GM21367 (cell line): ENCODE measurements around the gene NKX1-1.
"Not testable (repeated sequence)": the region's sequence is repeated elsewhere in the genome, so short reads cannot be mapped to it uniquely, and the experiment has no call there.

Experiments used
- ATAC-seq: cut with Tn5 transposase; IDR thresholded peaks from one replicate; pipeline ENCODE4 v1.9.1; 2021; ENCODE audit not compliant: unreplicated experiment

NKX1-1 gene

GRCh38 chr4:1406394-1406980 lies at the start of gene NKX1-1:
Gene NKX1-1 (minus strand): TSS chr4:1406442. CDS start chr4:1406442, 0 bp downstream.
- no peak for ATAC-seq

GRCh38 chr4:1453731-1454130 lies 47.5 kb upstream of the NKX1-1 start:
- ATAC-seq, result no peak

GRCh38 chr4:1452431-1453051 lies 46.3 kb upstream of the NKX1-1 start:
- ATAC-seq, result no peak

DNA sequence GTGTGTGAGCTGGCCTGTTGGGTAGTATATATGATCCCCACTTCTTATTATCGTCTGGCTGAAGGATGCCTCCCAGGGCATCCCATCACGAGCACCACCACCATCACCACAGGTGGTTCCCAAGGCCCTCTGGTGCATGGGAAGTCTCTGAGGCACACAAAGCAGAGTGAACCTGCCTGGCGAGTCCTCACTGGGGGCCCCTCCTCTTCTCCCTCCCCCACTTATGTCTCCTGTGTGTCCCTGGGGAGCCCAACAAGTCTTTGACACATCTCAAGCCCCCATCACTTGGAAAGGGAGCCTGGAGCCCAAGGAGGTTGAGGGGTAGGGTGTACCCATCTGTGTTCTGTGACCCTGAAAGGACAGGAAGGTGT lies 45.5 kb upstream of the NKX1-1 start:
- ATAC-seq, result no peak

DNA sequence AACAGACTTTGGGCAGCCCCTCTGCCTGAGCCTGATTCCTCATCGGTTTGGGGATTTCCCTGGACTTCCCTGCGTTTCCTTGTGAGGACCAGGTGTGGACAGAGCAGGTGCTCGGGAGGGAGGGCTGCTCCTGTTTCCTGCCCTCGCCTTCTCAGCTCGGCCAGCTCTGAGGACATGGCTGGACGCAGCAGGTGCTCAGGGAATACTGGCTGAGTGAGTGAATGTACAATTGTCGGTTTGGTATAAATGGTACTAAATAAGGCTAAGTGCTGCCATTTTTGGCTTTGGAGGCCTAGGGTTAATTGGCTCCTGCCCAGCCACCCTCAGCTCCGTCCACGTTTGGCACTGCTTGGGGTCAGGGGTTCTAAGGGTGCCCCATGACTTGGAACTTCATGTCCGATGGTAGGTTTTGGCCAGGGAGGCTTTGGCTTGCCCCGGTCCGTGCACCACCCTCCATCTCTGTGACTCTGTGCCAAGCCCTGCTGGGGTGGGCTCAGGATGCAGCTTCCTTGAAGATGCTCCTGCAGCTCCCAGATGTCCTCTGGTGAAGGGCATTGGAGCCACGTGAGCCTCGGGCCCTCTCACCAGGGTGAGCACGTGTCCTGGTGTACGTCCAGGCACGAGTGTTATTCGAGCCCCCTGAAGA lies 45.0 kb upstream of the NKX1-1 start:
- no peak for ATAC-seq

DNA sequence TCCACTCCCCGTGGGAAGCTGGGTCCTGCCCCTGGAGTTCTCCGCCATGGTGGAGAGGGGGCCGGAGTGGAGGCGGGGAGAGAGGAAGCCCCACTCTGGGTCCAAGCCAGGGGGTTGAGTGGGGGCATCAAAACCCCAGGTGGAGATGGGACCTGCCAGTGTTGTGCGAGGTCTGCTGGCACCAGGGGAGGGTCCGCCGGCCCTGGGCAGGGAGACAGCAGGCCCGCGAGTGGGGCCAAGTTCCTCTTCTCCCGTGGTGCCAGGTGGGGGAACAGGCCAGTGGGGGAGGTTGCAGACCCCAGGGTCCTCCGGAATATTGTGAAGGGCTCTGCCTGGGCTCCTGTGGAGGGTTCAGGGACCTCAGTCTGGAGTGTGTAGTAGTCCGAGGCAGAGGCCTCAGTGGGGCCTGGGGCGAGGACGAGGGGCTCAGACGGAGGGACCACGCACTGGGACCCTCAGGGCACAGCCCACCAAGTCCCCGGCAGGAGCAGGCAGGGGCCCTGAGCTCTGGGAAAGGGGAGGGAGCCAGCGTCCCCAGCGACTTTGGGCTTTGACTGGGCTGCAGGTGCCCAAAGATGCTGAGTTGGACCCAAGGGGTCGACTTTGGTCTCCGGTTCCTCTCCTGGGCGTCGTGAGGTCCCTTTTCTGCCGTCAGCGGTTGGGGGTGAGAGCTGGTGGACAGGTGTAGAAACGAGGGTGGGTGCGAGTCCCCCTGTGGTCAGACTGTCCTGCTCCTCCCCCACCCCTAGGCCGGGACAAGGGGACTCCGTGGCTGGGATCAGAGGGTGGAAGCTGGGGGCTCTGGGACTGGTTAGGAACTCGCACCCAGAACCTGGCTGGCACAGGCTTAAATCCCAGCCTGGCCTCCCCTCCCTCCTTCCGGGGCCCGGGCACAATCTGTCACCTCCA lies 43.8 kb upstream of the NKX1-1 start:
- no peak for ATAC-seq

GRCh38 chr4:1449475-1449832 lies 43.2 kb upstream of the NKX1-1 start:
- no peak for ATAC-seq

DNA sequence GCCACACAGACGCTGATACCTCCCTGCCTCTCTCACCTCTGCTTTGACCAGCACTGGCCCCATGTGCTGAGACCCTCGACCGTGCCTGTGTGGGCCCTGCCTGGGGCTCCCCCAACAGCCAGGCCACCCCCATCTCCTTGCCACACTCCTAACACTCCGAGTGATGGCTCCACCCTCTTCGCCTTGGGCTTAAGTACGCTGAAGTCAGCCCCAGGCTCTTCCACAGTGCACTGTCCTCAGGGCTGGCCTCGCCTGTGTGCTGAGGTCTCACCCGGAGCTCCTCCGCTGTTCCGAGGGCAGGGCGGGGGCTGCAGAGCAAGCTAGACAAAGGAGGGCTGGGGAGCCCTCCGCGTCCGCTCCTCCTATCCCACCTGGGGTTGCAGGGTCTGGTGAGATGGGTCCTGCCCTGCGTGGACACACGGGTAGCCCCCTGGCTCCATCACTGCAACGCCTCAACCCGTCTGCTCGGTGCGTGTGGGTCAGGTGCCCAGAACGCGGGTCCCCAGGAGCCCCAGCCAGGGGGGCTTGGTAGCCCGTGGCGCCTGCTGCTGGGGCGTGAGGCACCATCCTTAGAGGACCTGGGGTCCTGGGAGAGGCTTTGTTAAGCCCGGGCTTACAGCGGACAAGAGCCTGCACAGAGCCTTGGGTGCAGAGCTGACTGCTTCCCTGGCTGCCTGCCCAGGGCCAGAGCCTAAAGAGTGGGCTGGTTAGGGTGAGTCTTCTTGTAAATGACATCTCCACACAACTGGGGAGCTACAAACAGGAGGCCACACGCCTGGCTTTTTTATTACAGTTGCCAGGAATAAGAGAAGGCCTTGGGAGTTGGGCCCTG lies 42.6 kb upstream of the NKX1-1 start:
- no peak for ATAC-seq

- ATAC-seq, result no peak
Measured at GRCh38 chr4:1447676-1448588, 41.7 kb upstream of the NKX1-1 start.

GRCh38 chr4:1446502-1447386 lies 40.5 kb upstream of the NKX1-1 start:
- no peak for ATAC-seq

DNA sequence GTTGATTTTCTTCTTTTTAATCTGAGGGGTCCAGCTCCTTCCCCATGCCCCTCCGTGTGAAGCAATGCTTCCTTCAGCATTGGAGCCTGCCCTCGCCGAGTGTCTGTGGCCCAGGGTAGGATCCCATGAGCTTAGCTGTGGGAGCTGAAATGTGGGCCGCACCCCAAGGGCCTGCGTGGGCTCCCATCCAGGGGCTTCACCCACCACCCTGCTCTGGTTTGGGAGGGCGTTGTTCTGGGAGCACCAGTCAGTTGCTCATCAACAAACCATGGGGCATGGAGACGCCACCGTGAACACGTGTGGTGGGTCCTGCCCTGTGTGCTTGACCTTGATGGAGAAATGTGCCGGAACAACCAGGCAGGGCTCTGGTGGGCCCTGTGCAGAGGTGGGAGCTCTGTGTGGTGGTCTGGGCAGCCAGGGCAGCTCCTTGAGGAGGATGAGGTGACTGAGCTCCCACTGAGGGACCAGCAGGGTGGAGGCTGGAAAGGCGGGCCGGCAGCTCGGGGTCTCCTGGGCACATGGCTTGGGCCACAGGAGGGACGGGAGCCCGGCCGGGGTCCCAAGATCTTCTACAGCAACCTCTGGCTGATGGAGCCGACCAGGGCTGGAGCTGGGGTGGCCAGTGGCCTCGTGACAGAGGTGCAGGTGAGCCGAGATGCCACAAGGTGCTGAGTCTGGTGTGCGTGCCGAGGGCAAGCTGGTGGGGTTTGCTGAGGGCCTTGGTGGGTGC lies 39.6 kb upstream of the NKX1-1 start:
- ATAC-seq, result no peak

DNA sequence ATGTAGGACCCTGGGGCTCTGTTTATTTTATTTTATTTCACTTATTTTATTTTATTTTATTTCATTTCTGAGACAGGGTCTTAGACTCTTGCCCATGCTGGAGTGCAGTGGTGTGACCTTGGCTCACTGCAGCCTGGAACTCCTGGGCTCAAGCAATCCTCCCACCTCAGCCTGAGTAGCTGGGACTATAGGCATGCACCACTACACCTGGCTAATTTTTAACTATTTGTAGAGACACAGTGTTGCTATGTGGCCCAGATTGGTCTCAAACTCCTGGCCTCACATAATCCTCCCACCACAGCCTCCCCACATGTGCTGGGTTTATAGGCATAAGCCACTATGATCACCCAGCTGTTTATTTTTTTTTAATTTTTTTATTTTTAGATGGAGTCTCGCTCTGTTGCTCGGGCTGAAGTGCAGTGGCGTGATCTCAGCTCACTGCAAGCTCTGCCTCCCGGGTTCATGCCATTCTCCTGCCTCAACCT lies 37.5 kb upstream of the NKX1-1 start:
- not testable (repeated sequence) for ATAC-seq

DNA sequence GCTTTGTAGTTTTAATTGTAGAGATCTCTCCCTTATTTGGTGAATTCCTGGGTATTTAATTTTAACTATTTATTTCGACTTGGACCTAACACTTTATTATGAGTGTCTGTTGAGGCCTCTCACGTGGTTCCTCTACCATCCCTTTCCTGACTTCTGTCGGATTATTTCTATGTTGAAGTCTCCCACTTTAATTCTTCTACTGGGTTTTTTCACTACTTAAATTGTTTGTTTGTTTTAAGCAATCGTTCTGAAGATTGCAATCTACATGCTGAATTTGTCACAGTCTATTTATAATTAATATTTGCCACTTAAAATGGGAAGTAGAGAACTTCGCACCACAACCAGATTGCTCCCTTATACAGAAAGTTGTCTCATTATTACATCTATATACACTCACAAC lies 20.8 kb upstream of the NKX1-1 start:
- no peak for ATAC-seq

GRCh38 chr4:1421657-1422056 lies 15.4 kb upstream of the NKX1-1 start:
- no peak for ATAC-seq

- ATAC-seq, result no peak
Measured at GRCh38 chr4:1419708-1420107, 13.5 kb upstream of the NKX1-1 start.

- no peak for ATAC-seq
Measured at GRCh38 chr4:1418494-1419285, 12.4 kb upstream of the NKX1-1 start.
